IMR-90 (cell line): ENCODE measurements around the gene PRSS3. TPM values are rescaled to one million over a fixed set of nuclear protein-coding genes. Genes with fewer than 3 reads are reported as not detected.

Experiments used
- ATAC-seq: fragments of 200-7000 bp; cut with Tn5 transposase; 2 replicates; pipeline ENCODE4 v1.9.1; 2020; ENCODE audit warnings: low read depth, mild to moderate bottlenecking, moderate library complexity
- BruUV-seq: library from RNA; stranded (reverse); fragments of 400-500 nt; replicated peaks from 2 replicates; lab custom pipeline; 2021; lab: Mats Ljungman, UMichigan
- CTCF ChIA-PET: fragments of 300-600 bp; formaldehyde crosslinking; extraction: SDS; loops from one replicate; lab custom pipeline; 2021; ENCODE audit warnings: antibody characterized with exemption; lab: Yijun Ruan, JAX
- POLR2A ChIA-PET: fragments of 300-600 bp; sonication (Branson Sonifier 250); formaldehyde crosslinking; loops from one replicate; lab custom pipeline; 2022; ENCODE audit warnings: antibody characterized with exemption; ENCODE audit not compliant: unreplicated experiment; lab: Charles Lee
- DNase-seq: peaks from one replicate; pipeline ENCODE4 v3.0.0; 2013
- H2AFZ ChIP-seq: replicated peaks from 2 replicates; pipeline ENCODE3; 2013; ENCODE audit warnings: low read length, mild to moderate bottlenecking; ENCODE audit not compliant: poor library complexity
- H2AK5ac ChIP-seq: 2 replicates; pipeline ENCODE4 v1.6.1; 2013; ENCODE audit warnings: low read depth, low read length, inconsistent platforms
- H2AK9ac ChIP-seq: replicated peaks from 2 replicates; pipeline ENCODE3; 2013; ENCODE audit warnings: mild to moderate bottlenecking, low read depth, low read length, moderate library complexity; ENCODE audit not compliant: poor library complexity
- H2BK120ac ChIP-seq: 2 replicates; pipeline ENCODE4 v1.6.1; 2013; ENCODE audit warnings: low read depth, low read length, inconsistent platforms
- H2BK15ac ChIP-seq: 3 replicates; pipeline ENCODE4 v1.6.1; 2013; ENCODE audit warnings: low read depth, low read length, inconsistent platforms
- H2BK20ac ChIP-seq: 2 replicates; pipeline ENCODE4 v1.6.1; 2013; ENCODE audit warnings: low read depth, mild to moderate bottlenecking, inconsistent platforms, low read length, moderate library complexity
- H2BK5ac ChIP-seq: 2 replicates; pipeline ENCODE4 v1.6.1; 2013; ENCODE audit warnings: mild to moderate bottlenecking, low read depth, low read length, inconsistent platforms; ENCODE audit not compliant: poor library complexity, severe bottlenecking
- H3K14ac ChIP-seq: replicated peaks from 2 replicates; pipeline ENCODE4 v1.6.1; 2013; ENCODE audit warnings: low read depth, low read length, inconsistent platforms
- H3K18ac ChIP-seq: 2 replicates; pipeline ENCODE4 v1.6.1; 2013; ENCODE audit warnings: low read depth, low read length, control low read depth
- H3K23ac ChIP-seq: 2 replicates; pipeline ENCODE4 v1.6.1; 2013; ENCODE audit warnings: low read depth, low read length, inconsistent platforms
- H3K27ac ChIP-seq: 2 replicates; pipeline ENCODE4 v1.5.1; 2013; ENCODE audit warnings: mild to moderate bottlenecking, control low read depth, low read length; ENCODE audit not compliant: insufficient read depth
- H3K27me3 ChIP-seq: 2 replicates; pipeline ENCODE4 v1.6.1; 2013; ENCODE audit warnings: low read length; ENCODE audit not compliant: control insufficient read depth, insufficient read depth
- H3K36me3 ChIP-seq: 2 replicates; pipeline ENCODE4 v1.6.1; 2013; ENCODE audit warnings: low read length, mixed read lengths; ENCODE audit not compliant: control insufficient read depth, insufficient read depth
- H3K4ac ChIP-seq: 2 replicates; pipeline ENCODE4 v1.6.1; 2013; ENCODE audit warnings: low read depth, low read length, inconsistent platforms
- H3K4me1 ChIP-seq: 2 replicates; pipeline ENCODE4 v1.6.1; 2013; ENCODE audit warnings: low read length, mixed read lengths; ENCODE audit not compliant: control insufficient read depth, insufficient read depth
- H3K4me2 ChIP-seq: 2 replicates; pipeline ENCODE4 v1.6.1; 2013; ENCODE audit warnings: low read depth, mild to moderate bottlenecking, control low read depth, low read length, moderate library complexity
- H3K4me3 ChIP-seq: 2 replicates; pipeline ENCODE4 v1.5.1; 2013; ENCODE audit warnings: low read depth, mild to moderate bottlenecking, control low read depth, low read length, moderate library complexity; ENCODE audit not compliant: insufficient read depth
- H3K56ac ChIP-seq: 2 replicates; pipeline ENCODE4 v1.6.1; 2013; ENCODE audit warnings: low read length, inconsistent platforms; ENCODE audit not compliant: insufficient read depth; ENCODE audit errors: extremely low read depth
- H3K79me1 ChIP-seq, 2 experiments: 2 replicates each; pipeline ENCODE4 v1.6.1; 2013; ENCODE audit warnings: low read length in 2 of 2, inconsistent platforms in 1 of 2, low read depth in 1 of 2
- H3K9ac ChIP-seq: 2 replicates; pipeline ENCODE4 v1.6.1; 2013; ENCODE audit warnings: low read depth, low read length, control low read depth
- H3K9me1 ChIP-seq: 2 replicates; pipeline ENCODE4 v1.6.1; 2013; ENCODE audit warnings: low read length, inconsistent platforms; ENCODE audit not compliant: insufficient read depth
- H3K9me3 ChIP-seq: 2 replicates; pipeline ENCODE4 v1.6.1; 2013; ENCODE audit warnings: low read length; ENCODE audit not compliant: control insufficient read depth, insufficient read depth
- H4K20me1 ChIP-seq: 2 replicates; pipeline ENCODE4 v1.6.1; 2013; ENCODE audit warnings: low read length, inconsistent platforms; ENCODE audit not compliant: insufficient read depth
- H4K5ac ChIP-seq: 2 replicates; pipeline ENCODE4 v1.6.1; 2013; ENCODE audit warnings: mild to moderate bottlenecking, low read depth, low read length, control low read depth
- H4K8ac ChIP-seq, 2 experiments: 2 replicates each; pipeline ENCODE4 v1.6.1; 2013; ENCODE audit warnings: low read depth in 2 of 2, low read length in 2 of 2, control low read depth in 1 of 2, inconsistent platforms in 1 of 2
- H4K91ac ChIP-seq: 2 replicates; pipeline ENCODE4 v1.6.1; 2013; ENCODE audit warnings: low read depth, low read length, inconsistent platforms; ENCODE audit not compliant: insufficient read depth
- NFE2L2 ChIP-seq: fragments of 150-350 bp; IDR thresholded peaks from 2 replicates; pipeline ENCODE4 v1.6.1; 2016; ENCODE audit warnings: low read depth, mild to moderate bottlenecking, low read length
- WGBS, 2 experiments: methylation state at CpG; one replicate each; pipeline versions ENCODE4 v1.1.5 to v1.1.7; 2013; ENCODE audit warnings: missing lambda C conversion rate in 2 of 2; ENCODE audit not compliant: insufficient read length in 1 of 2; ENCODE audit errors: extremely low coverage in 2 of 2; 5-methylcytosine and 5-hydroxymethylcytosine counted together
- dilution Hi-C: fragments of 300-500 bp; cut with HindIII; formaldehyde crosslinking; loops from one replicate; pipeline ENCODE4 v1.14.3; 2018; ENCODE audit warnings: low sequenced_read_pairs; ENCODE audit not compliant: unreplicated experiment
- in situ Hi-C: fragments of 300-500 bp; cut with MboI; formaldehyde crosslinking; loops from 3 replicates; pipeline ENCODE4 v1.14.3; 2019; ENCODE audit warnings: low sequenced_read_pairs, inconsistent platforms, mixed read lengths
- intact Hi-C: fragments of 100-400 bp; cut with micrococcal nuclease; formaldehyde crosslinking; loops from 2 replicates; pipeline ENCODE4 v1.10.0; 2022
- polyA plus RNA-seq, 3 experiments: library from polyadenylated mRNA; depleted of rRNA; stranded (reverse); fragments of >200 nt; gene quantifications; 2 replicates each; pipeline ENCODE4 v1.2.3, GENCODE V29; 2012; ENCODE audit warnings: low replicate concordance in 1 of 3
- total RNA-seq: library from RNA; depleted of rRNA; stranded (reverse); fragments of >200 nt; gene quantifications from 2 replicates; pipeline ENCODE4 v1.2.3, GENCODE V29; 2012

Gene PRSS3
- total and polyA plus RNA-seq, 2 of the 4 experiments (the other 2 are of a cell fraction) = 7.0 to 26.9 TPM

GRCh38 chr9:33835625-33836260 lies 40.4 kb downstream of the PRSS3 start:
- Histone ChIP-seq H3K14ac (no peak overlapping the region), H2BK120ac (no peak overlapping the region), H2BK20ac (no peak overlapping the region), H2BK15ac (no peak overlapping the region), H3K4ac (no peak overlapping the region), H4K5ac (no peak overlapping the region), H4K8ac (no peak overlapping the region), H2AFZ (no peak overlapping the region), H2AK9ac (no peak overlapping the region), H3K27me3 (no peaks in the 10 kb centered on the region), H3K9me3 (no peaks in the 10 kb centered on the region), H4K91ac (no peak overlapping the region), H3K36me3 (no peaks in the 10 kb centered on the region), H3K9ac (no peak overlapping the region), H3K4me3 (no peak overlapping the region), H3K79me1 (peaks cover 0 to 67% of the 10 kb centered on the region in 2 experiments), H3K18ac (no peak overlapping the region), H3K56ac (no peak overlapping the region), H3K23ac (no peak overlapping the region), H2AK5ac (no peak overlapping the region), H4K20me1 (peaks cover 94% of the 10 kb centered on the region), H3K4me2 (no peak overlapping the region), H3K27ac (no peak overlapping the region), H3K4me1 (peaks cover 13% of the 10 kb centered on the region), H2BK5ac (no peak overlapping the region), H3K9me1 (peaks cover 13% of the 10 kb centered on the region)
- TF ChIP-seq NFE2L2 = no peak
- POLR2A ChIA-PET = no interaction called here
- 90% methylated on average over 2 of the region's 11 CpGs; no CpG with 5 or more reads in 1 of the 2 experiments for WGBS, 2 experiments
- intact Hi-C loops (no loop called here), in situ Hi-C loops (no loop called here), dilution Hi-C loops (no loop called here)
- DNase-seq = no peak
- no TSS peak for BruUV-seq
- CTCF ChIA-PET = no interaction called here
- ATAC-seq = no peak
